MCF 10A (cell line): ENCODE measurements around the gene TMEM132A. TPM values are rescaled to one million over a fixed set of nuclear protein-coding genes. Genes with fewer than 3 reads are reported as not detected.
A peak's percentile ranks its signal among the peaks of the same experiment; 100 is the strongest.
"Not testable (repeated sequence)": the region's sequence is repeated elsewhere in the genome, so short reads cannot be mapped to it uniquely, and the experiment has no call there.

Experiments
- BruUV-seq: library from RNA; stranded (reverse); fragments of 400-500 nt; replicated peaks from 2 replicates; lab custom pipeline; 2021; lab: Mats Ljungman, UMichigan
- CTCF ChIA-PET: fragments of 300-600 bp; sonication (Branson Sonifier 250); formaldehyde crosslinking; extraction: SDS; loops from one replicate; lab custom pipeline; 2021; ENCODE audit warnings: antibody characterized with exemption, inconsistent platforms; lab: Yijun Ruan, JAX
- POLR2A ChIA-PET: fragments of 300-600, 350-650 bp; sonication (Branson Sonifier 250); formaldehyde crosslinking; extraction: SDS; loops from one replicate; lab custom pipeline; 2020; ENCODE audit warnings: antibody characterized with exemption, inconsistent platforms; lab: Yijun Ruan, JAX
- DNase-seq: peaks from one replicate; pipeline ENCODE4 v3.0.0-alpha.2; 2018; ENCODE audit not compliant: unreplicated experiment
- H3K27ac Mint-ChIP-seq: one replicate; pipeline ENCODE4 v1.8.0; 2022; ENCODE audit warnings: mild to moderate bottlenecking, low read depth, mixed read lengths; ENCODE audit not compliant: unreplicated experiment
- H3K27me3 Mint-ChIP-seq: one replicate; pipeline ENCODE4 v1.8.0; 2022; ENCODE audit warnings: mixed read lengths; ENCODE audit not compliant: insufficient read depth, unreplicated experiment
- H3K36me3 Mint-ChIP-seq: one replicate; pipeline ENCODE4 v1.8.0; 2022; ENCODE audit warnings: mild to moderate bottlenecking, moderate library complexity, mixed read lengths; ENCODE audit not compliant: insufficient read depth, unreplicated experiment
- H3K4me1 Mint-ChIP-seq: one replicate; pipeline ENCODE4 v1.8.0; 2022; ENCODE audit warnings: mixed read lengths; ENCODE audit not compliant: insufficient read depth, unreplicated experiment
- H3K4me3 Mint-ChIP-seq: one replicate; pipeline ENCODE4 v1.8.0; 2022; ENCODE audit warnings: mild to moderate bottlenecking, moderate library complexity, mixed read lengths; ENCODE audit not compliant: unreplicated experiment
- H3K9me3 Mint-ChIP-seq: one replicate; pipeline ENCODE4 v1.8.0; 2022; ENCODE audit warnings: mixed read lengths; ENCODE audit not compliant: unreplicated experiment
- CTCF ChIP-seq: fragments of 200-600 bp; IDR thresholded peaks from one replicate; pipeline ENCODE4 v1.8.0; 2022; ENCODE audit warnings: antibody characterized with exemption, mild to moderate bottlenecking; ENCODE audit not compliant: unreplicated experiment
- intact Hi-C: fragments of 100-400 bp; cut with micrococcal nuclease; formaldehyde crosslinking; loops from 2 replicates; pipeline ENCODE4 v1.14.1; 2022
- total RNA-seq: library from RNA; stranded (reverse); gene quantifications from 2 replicates; pipeline ENCODE4 v1.2.3, GENCODE V29; 2022

TMEM132A gene
- total RNA-seq, 1 experiment from 2014 or later: 20.5 TPM

- ChIA-PET CTCF (interaction anchor here (1.2 to 10.1 kb wide), 8 partner anchors 9 to 282 kb away, joined by 4 to 163 read pairs (median 6); partner anchors contain the start of gene TMEM109), POLR2A (interaction anchor here (0.6 to 3.8 kb wide), 15 partner anchors 8 to 1065 kb away, joined by 3 to 69 read pairs (median 4); partner anchors contain the start of genes CCDC86, CPSF7, SDHAF2 and TMEM109)
- Mint-ChIP-seq H3K4me3 (peak within 1 kb of the TSS; percentile 87), H3K36me3 (peaks cover 28% of the 10 kb centered on the region), H3K4me1 (peaks cover 9% of the 10 kb centered on the region), H3K9me3 (no peaks in the 10 kb centered on the region), H3K27ac (peak within 1 kb of the TSS; percentile 70), H3K27me3 (peaks cover 11% of the 10 kb centered on the region)
- TF ChIP-seq CTCF: no peak
- intact Hi-C loops: no loop called here
- peak; percentile 97 for DNase-seq
- BruUV-seq: no TSS peak
Measured at GRCh38 chr11:60906132-60906972, 17.9 kb upstream of the TMEM132A start, which contains the start of gene PRPF19. Gene PRPF19 (minus strand): TSS chr11:60906585. CDS start chr11:60906382, 203 bp downstream.

- Mint-ChIP-seq H3K9me3 (no peaks in the 10 kb centered on the region), H3K4me3 (no peak overlapping the region), H3K27ac (no peak overlapping the region), H3K27me3 (peaks cover 11% of the 10 kb centered on the region), H3K36me3 (peaks cover 5% of the 10 kb centered on the region), H3K4me1 (peaks cover 14% of the 10 kb centered on the region)
- DNase-seq: no peak
- ChIA-PET POLR2A (no interaction called here), CTCF (interaction anchor here (0.6 to 1.9 kb wide), 2 partner anchors 10 to 21 kb away, joined by 3 to 10 read pairs; no protein-coding TSS in a partner anchor)
- BruUV-seq: no TSS peak
- intact Hi-C loops: no loop called here
- TF ChIP-seq CTCF: no peak
Measured at GRCh38 chr11:60908803-60909202, 15.5 kb upstream of the TMEM132A start.

GRCh38 chr11:60909680-60910280, 14.5 kb upstream of the TMEM132A start:
- intact Hi-C loops: loop anchor here (10.0 kb wide), 1 partner anchor 255 kb away; the partner anchor contains the start of gene VPS37C

GRCh38 chr11:60910281-60910687, 14.0 kb upstream of the TMEM132A start:
- no TSS peak for BruUV-seq
- no peak for DNase-seq
- TF ChIP-seq CTCF: no peak
- H3K27ac Mint-ChIP-seq: no peak overlapping the region
- no peaks in the 10 kb centered on the region for H3K36me3 Mint-ChIP-seq
- H3K9me3 Mint-ChIP-seq: no peaks in the 10 kb centered on the region
- ChIA-PET CTCF (interaction anchor here (0.7 kb wide), 1 partner anchor 13 kb away, joined by 3 read pairs; no protein-coding TSS in a partner anchor), POLR2A (no interaction called here)
- H3K4me3 Mint-ChIP-seq: no peak overlapping the region
- intact Hi-C loops: loop anchor here (10.0 kb wide), 1 partner anchor 255 kb away; the partner anchor contains the start of gene VPS37C
- peaks cover 8% of the 10 kb centered on the region for H3K4me1 Mint-ChIP-seq
- H3K27me3 Mint-ChIP-seq: peaks cover 11% of the 10 kb centered on the region

More at GRCh38 chr11:60909680-60910280, 14.5 kb upstream of the TMEM132A start:
- H3K36me3 Mint-ChIP-seq, H3K27ac Mint-ChIP-seq, POLR2A ChIA-PET, H3K9me3 Mint-ChIP-seq, DNase-seq, BruUV-seq, H3K4me1 Mint-ChIP-seq, H3K4me3 Mint-ChIP-seq: not testable (repeated sequence)
- CTCF ChIA-PET: interaction anchor here (0.7 kb wide), 1 partner anchor 13 kb away, joined by 3 read pairs; no protein-coding TSS in a partner anchor
- peaks cover 11% of the 10 kb centered on the region for H3K27me3 Mint-ChIP-seq
